NCI-H345 treated with DMSO at 0.1 percent for 48 hours (cell line): ENCODE measurements around the gene STX3.
"Not testable (repeated sequence)": the region's sequence is repeated elsewhere in the genome, so short reads cannot be mapped to it uniquely, and the experiment has no call there.

Experiments
- DNase-seq: peaks from one replicate; lab custom pipeline; 2025; ENCODE audit not compliant: unreplicated experiment; lab: John Stamatoyannopoulos, UW

STX3 gene

GRCh38 chr11:59787816-59788215 lies 32.6 kb downstream of the STX3 start:
- no peak for DNase-seq

GRCh38 chr11:59791639-59792038 lies 36.5 kb downstream of the STX3 start:
- no peak for DNase-seq

GRCh38 chr11:59792507-59792906 lies 37.3 kb downstream of the STX3 start:
- no peak for DNase-seq

GRCh38 chr11:59794417-59794816 lies 39.2 kb downstream of the STX3 start:
- no peak for DNase-seq

GRCh38 chr11:59800390-59801025 lies 45.3 kb downstream of the STX3 start:
- no peak for DNase-seq

GRCh38 chr11:59801160-59801706 lies 46.1 kb downstream of the STX3 start:
- DNase-seq: no peak

- no peak for DNase-seq
These were observed 46.9 kb downstream of the STX3 start for GRCh38 chr11:59801981-59802638.

GRCh38 chr11:59802639-59803176 lies 47.5 kb downstream of the STX3 start:
- peak; percentile 29 for DNase-seq

GRCh38 chr11:59804061-59804460 lies 48.9 kb downstream of the STX3 start:
- no peak for DNase-seq

GRCh38 chr11:59807047-59807610 lies 52.0 kb downstream of the STX3 start:
- no peak for DNase-seq

- peak; percentile 72 for DNase-seq
These were observed 55.2 kb downstream of the STX3 start, which contains the start of gene MRPL16 for GRCh38 chr11:59810189-59810910. Gene MRPL16, minus strand, starts transcription at chr11:59810778. Its CDS starts 120 bp downstream, at chr11:59810658.

GRCh38 chr11:59810911-59811259 lies 55.7 kb downstream of the STX3 start:
- no peak for DNase-seq

- no peak for DNase-seq
These were observed 57.0 kb downstream of the STX3 start for GRCh38 chr11:59812220-59812619.

GRCh38 chr11:59813364-59813763 lies 58.2 kb downstream of the STX3 start:
- DNase-seq: no peak

- DNase-seq: no peak
These were observed 58.8 kb downstream of the STX3 start for GRCh38 chr11:59814021-59814420.

GRCh38 chr11:59815754-59816153 lies 60.6 kb downstream of the STX3 start:
- DNase-seq: no peak

GRCh38 chr11:59816434-59816833 lies 61.3 kb downstream of the STX3 start:
- not testable (repeated sequence) for DNase-seq

- DNase-seq: no peak
These were observed 63.4 kb downstream of the STX3 start for GRCh38 chr11:59818572-59818971.

- DNase-seq: peak; percentile 48
These were observed 67.9 kb downstream of the STX3 start for GRCh38 chr11:59822989-59823566.

GRCh38 chr11:59829358-59829757 lies 74.2 kb downstream of the STX3 start:
- no peak for DNase-seq

- no peak for DNase-seq
These were observed 78.4 kb downstream of the STX3 start for GRCh38 chr11:59833602-59834001.
